Ovary (tissue), 3 donors: ENCODE data around the gene CAB39L.

Source experiments
- CTCF ChIP-seq, 3 donors: fragments of 450-650 bp in 2 of 3; fragments of 200-600 bp in 1 of 3; IDR thresholded peaks; one replicate each; pipeline versions ENCODE4 v1.5.1 to v1.8.0; 2016 to 2022; ENCODE audit warnings: antibody characterized with exemption in 3 of 3, mild to moderate bottlenecking in 1 of 3
- EP300 ChIP-seq: sonication (generic); formaldehyde crosslinking; IDR thresholded peaks from one replicate; pipeline ENCODE4 v1.6.1; 2017; ENCODE audit warnings: antibody characterized with exemption
- POLR2A ChIP-seq: fragments of 450-650 bp; IDR thresholded peaks from one replicate; pipeline ENCODE4 v1.6.1; 2017; ENCODE audit warnings: antibody characterized with exemption, mild to moderate bottlenecking, moderate library complexity
- donor health status: DM: no; HTN: no; CAD: no.

GRCh38 chr13:49302222-49302621, 141.6 kb downstream of the CAB39L start:
- TF ChIP-seq CTCF (IDR thresholded peaks at IDR 0.05) = no peak
- TF ChIP-seq POLR2A = no peak
- TF ChIP-seq EP300 = no peak
